ENCODE data around the gene LRRN4CL.
"Not testable (repeated sequence)": the region's sequence is repeated elsewhere in the genome, so short reads cannot be mapped to it uniquely, and the experiment has no call there.

Gene LRRN4CL

DNA sequence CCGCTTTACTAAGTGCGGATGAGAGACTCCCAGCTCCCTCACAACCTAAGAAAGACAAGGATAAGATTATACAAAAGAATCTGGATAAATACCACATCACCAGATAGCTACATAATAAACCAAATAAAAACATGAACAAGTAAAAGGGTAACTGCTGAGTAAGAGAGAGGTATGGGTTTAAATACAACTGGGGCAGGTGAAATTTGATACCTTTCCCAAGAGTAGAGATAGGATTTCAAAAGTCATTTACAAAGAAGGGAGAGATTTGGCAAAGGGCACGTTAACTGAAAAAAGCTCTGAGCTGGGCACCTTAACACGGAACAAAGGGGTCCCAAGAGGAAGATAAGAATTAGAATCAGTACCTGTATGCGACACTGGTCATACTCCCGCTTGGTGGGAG lies 12.2 kb downstream of the LRRN4CL start:
- in situ Hi-C loops (cut with MboI; ENCODE audit: low sequenced_read_pairs), result no loop called here

DNA sequence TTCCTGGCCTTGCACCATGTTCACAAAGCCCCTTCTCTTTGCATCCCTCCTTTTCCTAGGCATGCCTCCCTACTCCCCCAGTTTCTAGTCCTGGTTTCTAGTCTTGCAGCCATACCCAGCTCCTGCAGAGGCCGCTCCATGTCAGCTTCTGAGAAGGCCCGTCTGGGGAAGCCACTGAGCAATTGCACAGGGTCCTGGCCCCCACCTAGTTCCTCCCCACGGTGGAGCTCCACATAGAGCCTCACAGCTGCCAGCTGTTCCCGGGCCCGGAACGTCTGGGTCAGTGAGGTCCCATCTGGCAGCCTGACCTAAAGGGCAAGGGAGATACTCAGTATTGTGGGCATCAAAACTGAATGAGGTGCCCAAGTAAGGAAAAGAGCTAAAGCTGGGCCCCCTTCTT lies 12.6 kb downstream of the LRRN4CL start:
- in situ Hi-C loops (cut with MboI; ENCODE audit: low sequenced_read_pairs), result no loop called here

DNA sequence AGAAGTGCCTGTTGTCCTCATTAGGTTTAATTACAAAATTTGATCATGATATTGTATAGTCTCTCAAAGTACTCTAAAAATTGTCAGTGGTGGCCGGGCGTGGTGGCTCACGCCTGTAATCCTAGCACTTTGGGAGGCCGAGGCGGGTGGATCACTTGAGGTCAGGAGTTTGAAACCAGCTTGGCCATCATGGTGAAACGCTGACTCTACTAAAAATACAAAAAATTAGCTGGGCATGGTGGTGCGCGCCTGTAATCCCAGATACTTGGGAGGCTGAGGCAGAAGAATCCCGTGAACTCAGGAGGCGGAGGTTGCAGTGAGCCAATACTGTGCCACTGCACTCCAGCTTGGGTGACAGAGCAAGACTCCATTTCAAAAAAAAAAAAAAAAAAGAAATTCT lies 13.9 kb downstream of the LRRN4CL start:
- in situ Hi-C loops (cut with MboI; ENCODE audit: low sequenced_read_pairs), result not testable (repeated sequence)

DNA sequence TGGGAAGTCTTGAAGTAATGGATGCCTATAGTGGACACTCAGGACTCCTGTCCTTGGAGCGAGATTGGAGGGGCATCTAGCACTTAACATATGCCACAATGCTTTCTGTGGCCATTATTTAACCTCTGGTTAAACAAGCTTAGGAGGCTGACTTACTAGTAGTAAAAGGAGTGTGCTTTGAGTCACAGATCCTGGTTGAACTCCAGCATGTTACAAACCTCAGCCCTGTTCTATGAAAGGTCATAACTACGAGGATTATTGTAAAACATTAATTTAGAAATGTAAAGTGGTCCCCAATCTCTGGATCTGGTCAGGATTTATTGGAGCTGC lies 16.2 kb downstream of the LRRN4CL start:
- in situ Hi-C loops (cut with MboI; ENCODE audit: low sequenced_read_pairs), result no loop called here

DNA sequence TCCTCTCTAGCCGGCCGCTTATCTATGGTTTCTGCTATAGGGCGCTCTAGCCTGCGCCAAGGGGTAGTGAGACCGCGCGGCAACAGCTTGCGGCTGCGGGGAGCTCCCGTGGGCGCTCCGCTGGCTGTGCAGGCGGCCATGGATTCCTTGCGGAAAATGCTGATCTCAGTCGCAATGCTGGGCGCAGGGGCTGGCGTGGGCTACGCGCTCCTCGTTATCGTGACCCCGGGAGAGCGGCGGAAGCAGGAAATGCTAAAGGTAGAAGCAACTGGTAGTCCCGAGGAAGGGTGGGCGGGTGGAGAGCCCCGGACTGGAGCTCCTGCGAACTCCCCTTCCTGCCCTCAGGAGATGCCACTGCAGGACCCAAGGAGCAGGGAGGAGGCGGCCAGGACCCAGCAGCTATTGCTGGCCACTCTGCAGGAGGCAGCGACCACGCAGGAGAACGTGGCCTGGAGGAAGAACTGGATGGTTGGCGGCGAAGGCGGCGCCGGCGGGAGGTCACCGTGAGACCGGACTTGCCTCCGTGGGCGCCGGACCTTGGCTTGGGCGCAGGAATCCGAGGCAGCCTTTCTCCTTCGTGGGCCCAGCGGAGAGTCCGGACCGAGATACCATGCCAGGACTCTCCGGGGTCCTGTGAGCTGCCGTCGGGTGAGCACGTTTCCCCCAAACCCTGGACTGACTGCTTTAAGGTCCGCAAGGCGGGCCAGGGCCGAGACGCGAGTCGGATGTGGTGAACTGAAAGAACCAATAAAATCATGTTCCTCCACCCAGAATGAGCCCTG lies 17.5 kb downstream of the LRRN4CL start, which contains the start of the genes LBHD1 and UQCC3:
Gene LBHD1, minus strand, starts transcription at position 660 of the 782 bp plus-strand sequence. CDS start 2,236 bp downstream, outside the sequence.
Gene UQCC3, plus strand, starts transcription at position 66 of the 782 bp plus-strand sequence. Its CDS starts 73 bp downstream, at position 139.
- in situ Hi-C loops (cut with MboI; ENCODE audit: low sequenced_read_pairs), result no loop called here

DNA sequence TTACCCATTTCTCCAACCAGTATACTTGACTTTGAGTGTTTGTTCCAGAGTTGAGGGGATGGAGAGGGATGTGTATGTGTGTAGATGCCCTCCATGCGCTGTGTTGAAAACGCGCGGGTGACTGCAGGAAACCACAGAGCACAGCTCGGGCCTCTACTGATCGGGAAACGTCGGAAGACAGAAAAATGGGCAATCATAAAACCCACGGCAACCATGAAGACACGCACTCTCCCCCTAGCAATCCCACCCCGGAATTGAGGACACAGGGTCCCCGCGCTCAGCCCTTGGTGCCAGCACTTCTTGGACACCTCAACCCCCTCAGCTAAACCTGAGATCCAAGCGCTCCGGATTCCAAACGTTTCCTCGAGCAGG lies 18.1 kb downstream of the LRRN4CL start:
- in situ Hi-C loops (cut with MboI; ENCODE audit: low sequenced_read_pairs), result no loop called here

DNA sequence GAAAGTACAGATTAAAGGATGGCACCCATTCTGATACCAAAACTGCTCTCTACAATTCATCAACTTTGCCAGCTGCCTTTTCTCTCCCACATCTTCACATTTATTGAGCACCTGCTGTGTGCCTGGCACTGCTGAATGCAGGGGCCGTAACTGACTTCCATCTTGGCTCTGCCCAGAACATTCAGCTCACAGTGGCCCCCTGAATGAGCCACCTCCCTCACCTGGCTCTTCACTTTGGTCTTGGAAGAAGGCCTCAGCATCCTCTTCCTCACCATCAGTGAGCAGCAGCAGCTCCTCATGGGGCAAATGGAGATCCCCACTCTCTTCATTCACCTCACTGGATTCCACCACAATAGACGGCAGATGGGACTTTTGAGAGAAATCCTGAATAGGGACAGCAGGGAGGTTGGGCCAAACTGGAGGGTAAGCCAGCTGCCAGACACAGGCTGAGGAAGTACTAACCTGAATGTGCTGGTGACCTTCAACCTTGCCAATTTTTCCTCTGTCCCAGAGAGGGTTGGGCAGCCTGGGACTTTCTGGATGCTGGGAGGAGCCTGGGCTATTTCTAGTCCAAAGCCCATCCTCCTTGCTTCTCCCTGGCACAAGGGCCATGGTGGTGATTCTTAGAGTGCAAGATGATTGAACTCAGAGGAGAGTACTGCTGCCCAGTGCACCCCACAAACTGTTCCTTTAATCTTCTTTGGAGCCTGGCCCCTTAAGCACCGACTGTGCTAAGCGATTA lies 19.7 kb downstream of the LRRN4CL start:
- in situ Hi-C loops (cut with MboI; ENCODE audit: low sequenced_read_pairs), result no loop called here

DNA sequence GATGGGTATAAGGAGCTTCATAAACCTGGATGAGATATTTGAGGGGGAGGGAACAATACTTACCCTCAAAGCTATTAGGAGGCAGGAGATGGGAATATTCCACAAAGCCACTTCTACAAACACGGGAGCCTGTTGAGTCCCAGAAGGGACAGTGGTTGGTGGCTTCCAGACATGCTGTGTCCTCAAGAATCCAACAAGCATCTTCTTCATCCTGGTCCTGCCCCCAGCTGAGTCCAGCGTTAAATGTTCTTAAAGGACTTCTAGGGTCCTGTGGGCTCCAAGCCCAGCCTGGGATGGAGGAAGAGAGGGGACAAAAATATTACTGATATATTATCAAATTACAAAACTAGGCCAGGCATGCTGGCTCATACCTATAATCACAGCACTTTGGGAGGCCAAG lies 21.9 kb downstream of the LRRN4CL start:
- in situ Hi-C loops (cut with MboI; ENCODE audit: low sequenced_read_pairs), result no loop called here

DNA sequence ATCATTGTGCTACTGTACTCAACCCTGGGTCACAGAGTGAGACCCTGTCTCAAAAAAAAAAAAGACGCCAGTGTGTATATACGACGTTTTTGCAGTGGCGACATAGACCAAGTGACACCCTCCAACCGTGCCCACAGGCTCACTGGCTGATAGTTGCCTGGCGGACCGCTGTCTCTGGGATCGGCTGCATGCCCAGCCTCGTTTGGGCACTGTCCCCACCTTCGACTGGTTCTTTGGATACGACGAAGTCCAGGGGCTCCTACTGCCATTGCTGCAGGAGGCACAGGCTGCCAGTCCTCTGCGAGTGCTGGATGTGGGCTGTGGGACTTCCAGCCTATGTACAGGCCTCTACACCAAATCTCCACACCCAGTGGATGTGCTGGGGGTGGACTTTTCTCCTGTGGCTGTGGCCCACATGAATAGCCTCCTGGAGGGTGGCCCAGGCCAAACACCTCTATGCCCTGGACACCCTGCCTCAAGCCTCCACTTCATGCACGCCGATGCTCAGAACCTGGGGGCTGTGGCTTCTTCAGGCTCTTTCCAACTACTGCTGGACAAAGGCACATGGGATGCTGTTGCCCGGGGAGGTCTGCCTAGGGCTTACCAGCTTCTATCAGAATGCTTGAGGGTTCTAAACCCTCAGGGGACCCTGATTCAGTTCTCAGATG lies 22.9 kb downstream of the LRRN4CL start:
- in situ Hi-C loops (cut with MboI; ENCODE audit: low sequenced_read_pairs), result no loop called here

DNA sequence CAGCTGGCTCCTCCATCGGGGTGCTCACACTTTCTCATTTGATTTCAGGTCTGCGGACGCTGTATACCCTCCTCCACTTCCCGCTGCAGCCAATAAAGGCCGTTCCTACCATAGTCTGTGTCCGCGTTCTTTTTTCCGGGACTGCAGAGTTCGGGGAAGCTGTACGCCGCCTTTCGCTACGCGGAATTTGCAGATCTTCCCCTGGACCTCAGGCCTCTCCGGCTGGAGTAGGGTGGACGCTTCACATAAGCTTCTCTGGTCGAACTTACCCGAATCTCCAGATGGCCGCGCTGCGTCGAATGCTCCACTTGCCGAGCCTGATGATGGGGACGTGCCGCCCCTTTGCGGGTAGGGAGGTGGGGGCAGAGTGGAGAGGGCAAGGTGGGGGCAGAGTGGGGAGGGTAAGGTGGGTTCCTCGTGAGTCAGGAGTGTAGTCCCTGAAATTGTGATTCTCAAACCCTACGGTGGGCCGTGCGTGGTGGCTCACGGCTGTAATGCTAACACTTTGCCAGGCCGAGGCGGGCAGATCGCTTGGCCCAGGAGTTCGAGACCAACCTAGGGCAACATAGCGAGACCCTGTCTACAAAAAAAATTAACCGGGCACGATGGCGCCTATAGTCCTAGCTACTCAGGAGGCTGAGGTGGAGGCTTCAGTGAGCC lies 23.6 kb downstream of the LRRN4CL start:
- in situ Hi-C loops (cut with MboI; ENCODE audit: low sequenced_read_pairs), result no loop called here

DNA sequence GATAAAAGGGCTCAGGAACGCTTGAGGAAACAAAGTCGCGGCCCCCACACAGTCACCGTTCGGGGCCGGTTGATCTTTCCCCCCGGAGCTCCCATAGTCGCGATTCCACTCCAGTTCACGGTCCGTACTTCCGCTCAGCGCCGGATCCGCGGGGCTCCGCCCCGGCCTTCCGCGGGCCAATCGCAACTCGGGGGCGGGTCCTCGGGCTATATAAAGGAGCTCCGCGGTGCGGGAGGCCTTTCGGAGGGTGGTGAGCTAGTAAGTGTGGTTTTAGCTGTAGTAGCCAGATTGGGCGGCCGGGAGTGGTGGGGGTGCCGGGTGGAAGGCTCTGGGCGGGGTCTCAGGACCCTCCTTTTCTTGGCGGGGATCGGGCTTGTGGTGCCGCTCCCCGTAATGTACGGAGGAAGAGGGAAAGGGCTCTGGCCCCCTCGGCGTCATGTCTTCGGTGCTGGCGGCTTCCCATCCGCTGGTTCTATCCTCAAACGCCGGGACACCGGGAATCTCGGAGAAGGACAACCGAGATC lies 24.2 kb downstream of the LRRN4CL start, which contains the start of the genes C11orf98 and CSKMT:
Gene C11orf98, minus strand, starts transcription at position 136 of the 524 bp plus-strand sequence. Its CDS starts 41 bp downstream, at position 95.
Gene CSKMT, plus strand, starts transcription at position 238 of the 524 bp plus-strand sequence. CDS start 568 bp downstream, outside the sequence.
- in situ Hi-C loops (cut with MboI; ENCODE audit: low sequenced_read_pairs), result no loop called here

DNA sequence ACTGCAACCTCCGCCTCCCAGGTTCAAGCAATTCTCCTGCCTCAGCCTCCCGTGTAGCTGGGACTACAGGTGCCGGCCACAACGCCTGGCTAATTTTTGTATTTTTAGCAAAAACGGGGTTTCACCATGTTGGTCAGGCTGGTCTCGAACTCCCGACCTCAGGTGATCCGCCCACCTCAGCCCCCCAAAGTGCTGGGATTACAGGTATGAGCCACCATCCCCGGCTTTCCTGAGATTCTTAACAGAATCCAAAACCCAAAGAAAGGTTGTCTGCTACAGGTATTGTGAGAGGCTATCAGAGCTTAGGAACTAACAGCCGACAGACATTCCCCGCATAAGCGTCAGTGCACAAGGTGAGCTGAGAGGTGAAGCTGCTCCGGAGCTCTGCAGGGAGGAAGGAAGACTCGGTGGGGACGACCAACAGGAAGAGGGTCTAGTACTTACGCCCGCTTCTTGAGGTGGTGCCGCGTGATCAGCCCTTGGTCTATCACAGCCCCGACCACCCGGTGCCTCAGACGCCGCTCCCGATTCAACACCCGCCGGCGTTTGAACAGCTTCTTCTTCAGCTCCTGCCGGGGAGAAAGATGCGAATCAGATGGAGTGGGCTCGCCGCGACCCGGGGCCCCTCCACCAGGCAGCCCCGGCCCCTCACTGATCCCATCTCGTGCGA lies 24.8 kb downstream of the LRRN4CL start:
- in situ Hi-C loops (cut with MboI; ENCODE audit: low sequenced_read_pairs), result no loop called here

DNA sequence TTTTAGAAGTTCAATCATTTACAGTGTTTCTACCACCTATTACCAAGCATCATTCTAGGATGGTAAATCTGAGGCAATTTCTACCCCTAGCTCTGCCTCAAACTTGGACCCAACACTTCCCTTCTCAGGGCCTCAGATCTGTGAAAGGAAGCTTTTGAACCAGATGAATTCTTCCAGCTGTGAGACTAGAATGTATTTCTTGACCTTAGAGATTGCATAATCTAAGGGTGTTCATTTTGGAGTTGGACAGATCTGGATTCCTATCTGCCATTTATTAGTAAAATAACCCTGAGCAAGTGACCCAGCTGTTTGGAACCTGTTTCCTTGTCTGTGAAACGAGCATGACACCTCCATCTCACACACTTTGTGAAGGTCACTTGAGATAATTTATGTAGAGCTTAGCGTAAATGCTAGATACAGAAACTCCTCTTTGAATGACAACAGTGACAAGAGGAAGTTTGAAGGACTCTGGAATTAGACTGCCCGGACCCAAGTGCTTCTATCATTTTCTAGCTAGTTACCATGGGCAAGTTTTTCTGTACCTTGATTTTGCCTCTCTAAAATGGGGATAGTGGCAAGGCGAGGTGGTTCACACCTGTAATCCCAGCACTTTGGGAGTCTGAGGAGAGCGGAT lies 32.4 kb downstream of the LRRN4CL start:
- in situ Hi-C loops (cut with MboI; ENCODE audit: low sequenced_read_pairs), result no loop called here

DNA sequence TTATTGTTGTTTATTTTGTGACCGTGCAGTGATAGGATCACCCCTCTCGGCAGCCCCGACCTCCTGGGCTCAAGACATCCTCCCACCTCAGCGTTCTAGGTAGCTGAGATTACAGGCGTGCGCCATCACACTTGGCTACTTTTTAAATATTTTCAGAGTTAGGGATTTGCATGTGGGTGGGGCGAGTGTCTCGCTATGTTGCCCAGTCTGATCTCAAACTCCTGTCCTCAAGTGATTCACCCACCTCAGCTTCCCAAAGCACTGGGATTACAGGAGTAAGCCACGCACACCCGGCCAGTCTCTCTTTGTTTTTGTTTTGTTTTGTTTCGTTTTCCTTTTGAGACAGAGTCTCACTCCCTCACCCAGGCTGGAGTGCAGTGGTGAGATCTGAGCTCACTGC lies 35.0 kb downstream of the LRRN4CL start:
- in situ Hi-C loops (cut with MboI; ENCODE audit: low sequenced_read_pairs), result no loop called here

DNA sequence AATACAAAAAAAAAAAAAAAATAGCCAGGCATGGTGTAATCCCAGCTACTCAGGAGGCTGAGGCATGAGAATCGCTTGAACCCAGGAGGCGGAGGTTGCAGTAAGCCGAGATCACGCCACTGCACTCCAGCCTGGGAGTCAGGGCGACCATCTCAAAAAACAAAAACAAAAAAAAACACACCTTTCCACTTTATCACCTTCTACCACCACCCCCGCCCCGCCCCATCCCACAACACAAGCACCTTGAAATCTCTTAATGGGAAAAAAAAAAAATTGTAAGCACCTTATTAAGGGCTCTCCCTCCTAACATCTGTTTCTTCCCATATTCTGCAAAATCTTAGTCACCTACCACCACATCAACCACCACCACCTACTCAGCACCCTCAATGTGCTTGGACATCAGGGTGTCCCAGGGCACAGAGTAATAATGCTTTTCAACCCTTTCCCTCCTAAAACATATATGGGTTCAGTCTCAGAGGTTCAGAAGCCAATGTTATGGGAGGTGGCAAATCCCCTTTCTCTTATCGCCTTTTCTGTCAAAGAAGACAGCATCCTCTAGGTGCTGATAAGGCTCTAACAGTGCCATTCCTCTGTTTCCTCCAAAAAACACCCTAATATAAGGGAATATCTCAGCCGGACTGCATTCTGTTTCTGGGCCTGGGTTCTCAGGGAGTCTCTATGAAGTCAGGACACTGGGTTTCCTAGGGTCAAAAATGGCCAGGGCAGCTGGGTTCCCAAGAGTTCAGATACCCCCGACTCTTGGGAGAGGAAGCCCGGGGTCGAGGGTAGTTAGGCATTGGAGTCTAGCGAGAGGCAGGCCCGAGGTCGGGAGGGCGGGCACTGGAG lies 36.9 kb downstream of the LRRN4CL start:
- in situ Hi-C loops (cut with MboI; ENCODE audit: low sequenced_read_pairs), result no loop called here

DNA sequence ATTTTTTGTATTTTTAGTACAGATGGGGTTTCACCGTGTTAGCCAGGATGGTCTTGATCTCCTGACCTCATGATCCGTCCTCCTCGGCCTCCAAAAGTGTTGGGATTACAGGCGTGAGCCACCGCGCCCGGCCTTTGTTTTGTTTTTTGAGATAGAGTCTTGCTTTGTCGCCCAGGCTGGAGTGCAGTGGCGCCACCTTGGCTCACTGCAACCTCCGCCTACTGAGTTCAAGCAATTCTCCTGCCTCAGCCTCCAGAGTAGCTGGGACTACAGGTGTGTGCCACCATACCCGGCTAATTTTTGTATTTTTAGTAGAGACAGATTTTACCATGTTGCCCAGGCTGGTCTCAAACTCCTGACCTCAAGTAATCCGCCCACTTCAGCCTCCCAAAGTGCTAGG lies 39.0 kb downstream of the LRRN4CL start:
- in situ Hi-C loops (cut with MboI; ENCODE audit: low sequenced_read_pairs), result not testable (repeated sequence)

DNA sequence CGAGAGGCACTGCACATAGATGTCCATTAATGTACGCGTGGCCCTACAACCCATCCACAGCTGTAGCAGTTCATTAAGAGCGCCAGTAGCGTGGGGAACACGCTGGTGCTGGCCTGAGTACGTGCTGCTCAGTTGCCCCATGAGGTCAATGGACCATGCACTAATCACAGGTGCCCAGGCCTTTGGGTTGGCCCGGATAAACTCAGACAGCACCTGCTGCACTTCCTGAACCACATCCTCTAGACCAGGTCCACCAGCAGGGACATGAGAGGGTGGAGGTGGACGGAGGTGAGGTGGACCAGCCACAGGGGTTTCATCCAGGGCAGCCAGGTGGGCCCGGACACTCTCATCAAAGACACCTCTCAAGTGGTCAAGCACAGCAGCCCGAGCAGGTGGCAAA lies 39.8 kb downstream of the LRRN4CL start:
- in situ Hi-C loops (cut with MboI; ENCODE audit: low sequenced_read_pairs), result no loop called here

DNA sequence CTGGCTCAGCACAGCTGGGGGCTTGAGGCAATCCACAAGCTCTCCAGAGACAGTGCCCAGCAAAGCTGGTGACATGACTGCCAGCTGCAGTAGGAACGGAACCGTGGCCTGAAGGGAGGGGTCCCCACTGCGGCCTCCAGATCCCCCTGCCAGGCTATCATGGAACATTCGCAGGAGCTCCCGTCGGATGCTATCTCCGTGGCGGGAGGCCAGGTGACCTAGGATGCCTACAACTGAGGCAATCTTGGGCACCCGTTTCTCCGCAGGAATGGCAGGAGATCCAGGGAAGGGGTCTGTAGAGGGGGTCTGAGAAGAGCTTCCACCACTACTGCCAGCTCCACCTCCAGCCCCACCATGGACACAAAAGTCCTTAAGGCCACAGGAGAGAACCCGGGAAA lies 40.4 kb downstream of the LRRN4CL start:
- in situ Hi-C loops (cut with MboI; ENCODE audit: low sequenced_read_pairs), result no loop called here
